ENCODE results near the gene ZBTB47.

GRCh38 chr3:42649006-42649405, 4.5 kb upstream of the ZBTB47 start:
- no peak for TF ChIP-seq CTCF (IDR thresholded peaks at IDR 0.05; ENCODE audit: borderline replicate concordance, extremely low read depth, low read length, poor library complexity, severe bottlenecking)
- no peak for TF ChIP-seq EZH2 (IDR thresholded peaks at IDR 0.05; ENCODE audit: borderline replicate concordance, low read depth, low read length, severe bottlenecking)

Data from DND-41 (cell line).